GM12864 (cell line): ENCODE results near the gene SLC35G2.

Experiments used
- DNase-seq: peaks from one replicate; pipeline ENCODE4 v3.0.0-alpha.2; 2011; ENCODE audit warnings: low read depth
- H3K4me3 ChIP-seq: 2 replicates; pipeline ENCODE4 v1.5.1; 2011; ENCODE audit warnings: mild to moderate bottlenecking, low read depth, low read length, control low read depth
- CTCF ChIP-seq: IDR thresholded peaks from 2 replicates; pipeline ENCODE4 v1.5.1; 2011; ENCODE audit warnings: low read depth, mild to moderate bottlenecking, moderate library complexity, low read length, control low read depth, inconsistent platforms; ENCODE audit errors: missing control alignments

Gene SLC35G2

DNA sequence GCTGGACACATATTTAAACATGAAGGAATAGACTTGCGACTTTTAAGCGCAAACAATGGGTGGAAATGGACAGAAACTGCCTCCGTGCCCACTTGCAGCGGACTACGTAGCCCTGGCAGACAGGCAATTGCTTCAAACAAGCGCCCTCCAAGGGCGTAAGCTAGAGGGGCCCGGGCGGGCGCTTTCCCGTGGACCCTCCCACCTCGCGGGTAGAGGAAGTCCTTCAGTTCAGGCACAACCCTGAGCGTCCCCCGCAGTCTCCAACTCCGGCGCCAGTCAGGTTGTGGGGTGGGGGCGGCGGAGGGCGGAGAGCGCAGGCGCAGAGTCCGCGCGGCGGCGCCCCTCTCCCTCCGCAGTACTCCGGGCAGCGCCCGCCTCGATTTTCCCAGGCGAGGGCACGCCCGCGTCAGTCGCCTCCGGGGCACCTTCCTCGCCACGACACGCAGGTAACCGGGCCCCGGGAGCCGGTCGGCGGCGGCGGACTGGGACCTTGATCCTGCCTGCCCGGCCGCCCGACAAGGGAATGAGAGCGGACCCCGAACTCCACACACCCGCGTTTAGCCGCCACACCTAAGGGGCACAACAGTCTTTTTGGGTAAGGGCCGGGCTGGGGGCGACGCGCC is at the start of gene SLC35G2:
Gene SLC35G2 (plus strand): TSS at position 358 of the 623 bp plus-strand sequence. CDS start 35,335 bp downstream, outside the sequence.
- peak within 1 kb of the TSS; percentile 52 for H3K4me3 ChIP-seq
- TF ChIP-seq CTCF, result no peak
- DNase-seq, result no peak

DNA sequence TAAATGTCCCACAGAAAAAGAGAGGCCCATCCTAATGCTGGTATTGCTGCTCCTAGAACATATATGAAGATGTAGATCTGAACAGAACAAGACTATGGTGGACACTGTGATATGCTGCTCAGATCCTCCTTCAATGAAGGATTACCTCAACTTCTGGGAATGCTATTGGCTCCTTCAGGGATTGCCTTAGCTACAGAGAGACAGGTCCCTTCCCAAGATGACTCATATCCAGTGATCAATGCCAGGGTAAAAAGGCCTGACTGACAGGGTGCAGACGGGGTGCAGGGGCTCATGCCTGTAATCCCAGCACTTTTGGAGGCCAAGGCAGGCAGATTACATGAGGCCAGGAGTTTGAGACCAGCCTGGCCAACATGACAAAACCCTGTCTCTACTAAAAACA is 46.2 kb upstream of the SLC35G2 start:
- TF ChIP-seq CTCF, result no peak
- H3K4me3 ChIP-seq, result no peak overlapping the region
- no peak for DNase-seq

DNA sequence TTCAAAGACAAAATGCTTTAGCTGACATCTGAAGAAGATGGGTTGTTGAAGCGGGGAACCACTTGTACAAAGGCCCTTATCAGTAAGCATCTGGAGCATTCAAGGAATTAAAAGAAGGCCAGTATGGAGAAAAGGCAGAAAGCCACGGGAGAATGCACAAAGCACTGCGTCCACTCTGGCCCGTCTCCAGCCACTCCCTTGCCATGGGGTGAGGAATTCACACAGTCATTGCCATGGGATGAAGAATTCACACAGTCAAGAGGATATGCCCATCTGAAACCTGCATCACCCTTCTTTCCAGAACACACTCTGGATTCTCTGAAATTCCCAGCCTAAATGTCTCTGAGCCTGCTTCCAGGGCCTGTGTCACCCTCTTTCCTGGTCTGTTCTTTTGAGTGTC is 40.1 kb upstream of the SLC35G2 start:
- no peak for DNase-seq
- H3K4me3 ChIP-seq, result no peak overlapping the region
- no peak for TF ChIP-seq CTCF

DNA sequence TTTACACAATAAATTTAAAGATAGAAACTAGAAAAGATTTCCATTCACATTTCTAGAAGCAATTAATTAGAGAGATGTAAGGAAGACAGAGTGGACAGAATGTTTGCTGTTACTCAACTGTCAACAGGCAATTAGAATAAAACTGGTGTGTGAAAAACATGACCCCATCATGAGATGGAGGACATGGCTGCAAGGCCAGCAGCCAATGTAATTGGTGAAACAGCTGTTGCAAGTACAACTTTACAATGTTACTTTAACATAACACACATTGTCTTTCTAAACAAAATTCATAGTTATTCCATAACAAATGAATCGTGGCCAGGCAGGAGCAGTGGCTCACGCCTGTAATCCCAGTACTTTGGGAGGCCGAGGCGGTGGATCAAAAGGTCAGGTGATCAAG is 38.2 kb upstream of the SLC35G2 start:
- no peak for DNase-seq
- no peak for TF ChIP-seq CTCF
- no peak overlapping the region for H3K4me3 ChIP-seq

- no peak for TF ChIP-seq CTCF
- no peak overlapping the region for H3K4me3 ChIP-seq
- DNase-seq, result no peak
These were observed 35.2 kb upstream of the SLC35G2 start for GRCh38 chr3:136783708-136784191.

DNA sequence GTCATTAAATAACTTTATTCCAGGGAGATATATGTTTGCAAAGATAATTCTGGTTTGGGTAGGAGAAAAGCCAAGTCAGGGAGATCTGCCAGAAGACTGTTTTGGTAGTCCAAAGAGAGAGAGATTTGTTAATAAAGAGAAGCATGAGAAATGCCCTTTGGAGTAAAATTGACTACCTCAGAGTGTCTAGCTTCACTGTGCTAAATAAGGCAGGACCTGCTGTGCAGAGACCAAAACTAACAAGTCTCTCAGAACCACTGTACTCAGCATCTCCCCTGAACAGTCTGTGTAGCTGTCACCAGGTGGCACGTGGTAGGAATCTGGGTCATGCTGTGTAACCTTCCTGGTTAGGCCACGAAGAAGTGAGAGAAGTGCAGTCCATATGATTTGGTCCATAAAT is 31.6 kb upstream of the SLC35G2 start:
- no peak for DNase-seq
- TF ChIP-seq CTCF, result no peak
- H3K4me3 ChIP-seq, result no peak overlapping the region

- no peak for TF ChIP-seq CTCF
- no peak for DNase-seq
- H3K4me3 ChIP-seq, result no peak overlapping the region
These were observed 30.8 kb upstream of the SLC35G2 start for GRCh38 chr3:136788154-136788553.
